GM12875 (cell line): ENCODE results near the gene THOC3.
"Not testable (repeated sequence)": the region's sequence is repeated elsewhere in the genome, so short reads cannot be mapped to it uniquely, and the experiment has no call there.

Experiments
- H3K4me3 ChIP-seq: one replicate; pipeline ENCODE4 v1.5.1; 2011; ENCODE audit warnings: low read depth, low read length, control low read depth

The THOC3 gene

DNA sequence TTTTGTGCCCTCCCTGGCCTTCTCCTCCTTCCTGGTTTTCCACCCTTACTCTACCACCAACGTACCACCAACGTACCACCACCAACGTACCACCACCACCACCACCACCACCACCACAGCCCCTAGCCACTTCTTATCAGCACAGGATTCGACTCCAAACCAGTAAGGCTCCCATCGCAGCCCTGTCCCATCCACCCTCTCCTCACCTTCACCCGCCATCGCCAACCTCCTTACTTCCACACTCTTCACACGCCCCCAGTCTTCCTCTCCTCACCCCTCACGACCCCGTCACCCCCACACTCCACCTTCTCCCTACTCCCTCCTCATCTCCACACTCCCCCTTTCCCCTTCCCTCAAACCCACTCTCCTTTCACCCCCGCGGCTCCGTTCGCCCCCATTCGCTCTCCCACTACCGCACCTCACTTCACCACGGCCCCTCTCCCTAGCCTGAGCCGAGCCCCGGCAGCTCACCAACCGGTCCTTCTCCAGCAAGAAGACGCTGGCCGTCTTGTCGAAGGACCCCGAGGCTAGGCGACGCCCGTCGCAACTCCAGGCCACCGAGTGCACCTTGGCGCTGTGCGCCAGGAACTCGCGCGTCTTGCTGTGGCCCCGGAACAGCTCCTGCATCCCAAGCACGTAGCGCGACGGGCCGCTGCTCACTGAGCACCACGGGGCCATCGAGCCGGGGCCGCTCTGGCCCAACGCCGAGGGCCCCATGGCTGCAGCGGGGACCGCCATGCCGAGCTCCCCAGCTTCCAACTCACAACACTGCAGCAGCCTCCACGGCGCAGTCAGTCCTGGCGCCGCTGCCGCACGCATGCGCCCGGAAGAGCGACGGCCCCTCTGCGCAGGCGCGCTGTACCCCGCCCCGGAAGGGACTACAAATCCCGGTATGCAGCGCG is at the start of gene THOC3:
TSS of gene THOC3 (minus strand) at position 845 of the 902 bp plus-strand sequence. CDS start at position 738, 107 bp downstream.
- peak within 1 kb of the TSS; percentile 73 for H3K4me3 ChIP-seq

DNA sequence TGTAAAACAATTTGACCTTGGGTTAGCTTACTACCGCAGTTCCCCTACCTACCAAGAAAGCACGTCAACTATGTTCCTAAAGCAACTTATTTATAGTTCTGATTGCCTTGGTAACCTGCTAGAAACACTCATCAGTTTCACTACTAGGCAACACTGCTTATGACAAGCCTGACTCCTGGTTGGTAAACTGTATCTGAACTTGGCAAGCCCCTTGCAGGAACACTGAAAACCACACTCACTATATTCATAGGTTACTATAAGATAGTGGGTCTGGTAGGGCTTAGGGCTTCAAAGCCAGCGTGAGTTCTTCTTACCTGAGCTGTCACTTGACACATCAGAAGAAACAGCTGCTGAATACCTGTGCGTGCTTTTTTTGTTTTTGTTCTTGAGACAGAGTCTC is 49.2 kb upstream of the THOC3 start:
- H3K4me3 ChIP-seq: not testable (repeated sequence)

GRCh38 chr5:176014360-176014759 is 46.2 kb upstream of the THOC3 start:
- H3K4me3 ChIP-seq: not testable (repeated sequence)

DNA sequence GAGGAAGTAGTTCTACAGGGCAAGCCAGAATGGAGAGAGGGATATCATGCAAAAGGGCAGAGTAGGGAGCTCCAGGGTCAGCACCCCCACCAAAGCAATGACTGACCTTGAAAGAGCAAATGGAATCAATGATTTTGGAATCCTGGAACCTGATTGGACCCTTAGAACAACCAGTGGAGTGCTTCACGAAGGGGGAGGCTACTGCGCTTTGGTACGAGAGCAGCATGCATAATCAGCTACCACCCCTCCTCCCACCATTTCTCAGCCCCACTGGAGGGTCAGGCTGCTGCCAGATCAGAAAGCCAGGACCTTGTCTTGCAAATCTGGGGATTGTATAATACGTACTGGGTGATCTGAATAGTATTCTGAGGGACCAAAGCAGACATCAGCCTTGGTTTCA is 43.0 kb upstream of the THOC3 start:
- H3K4me3 ChIP-seq: not testable (repeated sequence)

DNA sequence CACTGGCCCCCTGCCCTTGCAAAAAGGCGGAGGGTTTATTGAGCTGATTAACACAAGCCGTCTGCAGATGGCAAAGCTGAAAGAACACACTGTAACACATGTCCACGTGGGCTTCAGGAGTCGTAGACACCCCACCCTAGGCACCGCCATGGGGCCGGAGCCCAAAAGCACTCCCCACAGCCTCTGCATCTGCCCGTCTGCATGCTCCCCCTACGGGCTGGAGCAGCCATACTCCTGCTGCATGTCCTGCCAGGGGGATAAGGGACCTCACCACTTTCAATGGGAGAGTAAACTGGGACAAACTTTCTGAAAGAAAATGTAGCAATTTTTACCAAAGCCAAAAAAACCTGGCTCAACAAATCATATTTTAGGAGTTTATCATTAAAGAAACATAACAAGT is 42.1 kb upstream of the THOC3 start:
- not testable (repeated sequence) for H3K4me3 ChIP-seq

DNA sequence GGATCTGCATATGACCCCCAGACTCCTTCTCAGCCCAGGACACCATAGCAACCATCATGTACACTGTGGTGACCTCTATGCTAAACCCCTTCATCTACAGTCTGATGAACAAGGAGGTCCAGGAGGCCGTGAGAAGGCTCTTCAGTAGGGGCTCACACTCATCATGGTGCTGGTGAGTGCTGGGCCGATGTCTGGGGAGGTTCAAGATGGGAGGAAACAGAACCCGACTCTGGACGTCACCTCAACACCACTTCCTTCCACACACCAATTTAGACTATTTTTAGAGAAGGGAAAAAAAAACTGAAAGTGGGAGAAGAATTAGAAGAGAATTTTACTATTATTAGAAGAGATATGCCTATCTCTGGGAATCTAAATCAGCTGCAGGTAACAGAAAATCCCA is 39.1 kb upstream of the THOC3 start:
- H3K4me3 ChIP-seq: not testable (repeated sequence)

GRCh38 chr5:176006819-176007218 is 38.7 kb upstream of the THOC3 start:
- not testable (repeated sequence) for H3K4me3 ChIP-seq

GRCh38 chr5:175997979-175998378 is 29.9 kb upstream of the THOC3 start:
- H3K4me3 ChIP-seq: not testable (repeated sequence)

GRCh38 chr5:175997495-175997894 is 29.4 kb upstream of the THOC3 start:
- not testable (repeated sequence) for H3K4me3 ChIP-seq

DNA sequence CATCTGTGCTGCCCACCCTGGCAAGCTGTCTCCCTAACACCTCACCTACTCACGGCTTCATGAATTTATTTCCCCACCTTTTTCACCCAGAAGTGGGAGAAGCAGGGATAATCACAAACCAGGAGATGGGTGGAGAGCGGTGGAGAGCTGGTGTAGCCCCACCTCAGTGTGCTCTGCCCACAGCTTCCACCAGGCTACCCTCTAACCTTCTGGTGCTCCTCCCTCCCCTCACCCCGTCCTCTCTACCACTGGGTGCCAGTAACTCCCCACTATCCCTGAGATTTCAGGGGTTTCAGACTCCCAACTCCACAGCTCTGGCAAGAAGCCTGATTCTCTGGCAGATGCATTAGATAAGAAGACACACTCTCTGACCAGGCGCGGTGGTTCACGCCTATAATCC is 28.7 kb upstream of the THOC3 start:
- not testable (repeated sequence) for H3K4me3 ChIP-seq

DNA sequence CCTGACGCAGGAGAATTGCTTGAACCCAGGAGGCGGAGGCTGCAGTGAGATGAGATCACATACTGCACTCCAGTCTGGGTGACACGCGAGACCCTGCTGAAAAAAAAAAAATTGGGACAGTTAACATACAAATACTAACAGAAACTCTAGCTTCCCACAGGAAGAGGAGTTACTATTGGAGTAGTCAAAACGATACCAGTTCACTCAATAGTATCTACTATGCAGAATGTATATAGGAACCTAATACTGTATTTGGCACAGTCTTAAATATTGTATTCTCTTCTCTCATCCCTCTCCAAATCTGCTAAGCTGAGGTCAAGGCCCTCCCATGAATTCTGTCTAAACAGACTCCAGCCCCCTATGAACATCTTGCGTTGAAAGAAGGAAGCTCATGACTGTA is 27.4 kb upstream of the THOC3 start:
- not testable (repeated sequence) for H3K4me3 ChIP-seq

DNA sequence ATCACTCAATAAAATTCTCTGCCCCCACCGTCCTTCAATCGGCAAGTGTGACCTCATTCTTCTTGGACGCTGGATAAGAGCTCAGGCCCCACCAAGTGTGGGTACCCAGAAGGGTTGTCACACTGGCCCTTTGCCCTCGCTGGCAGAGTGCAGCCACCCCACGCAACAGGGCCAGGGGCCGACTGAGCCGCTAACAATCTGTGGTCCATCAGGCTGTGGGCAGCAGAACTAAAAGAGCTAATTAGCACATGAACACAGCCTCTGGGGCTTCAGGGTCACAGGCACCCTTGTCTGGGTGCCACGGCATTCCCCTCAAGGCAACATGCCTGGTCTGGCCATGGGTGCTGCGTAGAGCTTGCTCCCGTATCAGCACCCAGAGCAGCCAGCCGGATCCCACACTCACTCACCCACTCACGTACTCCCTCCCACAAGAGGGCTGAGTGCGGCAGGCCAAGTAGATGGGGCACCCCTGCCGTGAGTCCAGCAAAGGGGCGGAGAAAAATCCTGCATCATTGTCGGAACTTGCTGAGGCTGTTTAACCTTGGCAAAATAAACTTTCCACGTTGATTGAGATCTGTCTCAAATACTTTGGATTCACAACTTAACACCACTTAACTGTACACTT is 11.4 kb upstream of the THOC3 start:
- not testable (repeated sequence) for H3K4me3 ChIP-seq

GRCh38 chr5:175968381-175968780 is 266 bp upstream of the THOC3 start:
- H3K4me3 ChIP-seq: not testable (repeated sequence)

GRCh38 chr5:175962329-175962728 is 5.8 kb downstream of the THOC3 start:
- H3K4me3 ChIP-seq: not testable (repeated sequence)

DNA sequence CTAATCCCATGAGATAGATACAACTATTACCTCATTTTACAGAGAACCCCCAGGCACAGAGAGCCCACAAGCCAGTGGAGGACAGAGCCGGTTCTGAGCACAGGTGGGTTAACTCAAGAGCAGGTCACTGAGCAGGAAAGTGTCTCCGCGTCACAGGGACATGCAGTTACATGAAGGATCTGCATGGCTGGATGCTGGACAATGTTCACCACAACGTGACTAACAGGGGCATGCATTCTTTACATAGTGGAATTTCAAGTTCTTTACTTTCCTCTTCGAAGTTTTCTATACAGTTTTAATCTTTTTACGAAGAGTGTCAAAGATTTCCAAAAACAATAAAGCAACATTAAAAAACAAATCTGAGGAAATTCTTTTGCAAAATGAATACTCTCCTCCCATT is 7.9 kb downstream of the THOC3 start:
- H3K4me3 ChIP-seq: not testable (repeated sequence)

DNA sequence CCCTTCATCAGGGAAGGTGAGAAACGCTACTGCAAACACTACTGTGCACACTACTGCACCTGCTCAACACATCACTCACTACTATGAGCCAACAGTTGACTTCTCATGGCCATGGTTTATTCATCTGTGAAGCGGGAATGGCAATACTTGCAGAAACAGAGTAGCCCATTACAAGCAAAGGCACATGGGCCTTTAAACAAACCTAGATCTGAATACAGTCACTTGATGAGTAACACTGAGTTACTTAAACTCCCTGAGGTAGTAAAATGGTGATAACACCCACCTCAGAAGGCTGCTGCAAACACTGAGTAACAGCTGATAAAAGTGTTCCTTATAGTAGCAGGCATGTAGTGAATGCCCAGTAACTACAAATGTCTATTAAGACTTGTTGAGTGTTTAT is 9.6 kb downstream of the THOC3 start:
- H3K4me3 ChIP-seq: not testable (repeated sequence)

- H3K4me3 ChIP-seq: not testable (repeated sequence)
These were observed 14.0 kb downstream of the THOC3 start for GRCh38 chr5:175954107-175954506.

GRCh38 chr5:175952810-175953209 is 15.3 kb downstream of the THOC3 start:
- not testable (repeated sequence) for H3K4me3 ChIP-seq

GRCh38 chr5:175951339-175951969 is 16.7 kb downstream of the THOC3 start:
- H3K4me3 ChIP-seq: not testable (repeated sequence)

- not testable (repeated sequence) for H3K4me3 ChIP-seq
These were observed 19.6 kb downstream of the THOC3 start for GRCh38 chr5:175948329-175949108.

GRCh38 chr5:175943253-175943652 is 24.9 kb downstream of the THOC3 start:
- not testable (repeated sequence) for H3K4me3 ChIP-seq
